ENCODE data around the gene HDAC9.

The HDAC9 gene

DNA sequence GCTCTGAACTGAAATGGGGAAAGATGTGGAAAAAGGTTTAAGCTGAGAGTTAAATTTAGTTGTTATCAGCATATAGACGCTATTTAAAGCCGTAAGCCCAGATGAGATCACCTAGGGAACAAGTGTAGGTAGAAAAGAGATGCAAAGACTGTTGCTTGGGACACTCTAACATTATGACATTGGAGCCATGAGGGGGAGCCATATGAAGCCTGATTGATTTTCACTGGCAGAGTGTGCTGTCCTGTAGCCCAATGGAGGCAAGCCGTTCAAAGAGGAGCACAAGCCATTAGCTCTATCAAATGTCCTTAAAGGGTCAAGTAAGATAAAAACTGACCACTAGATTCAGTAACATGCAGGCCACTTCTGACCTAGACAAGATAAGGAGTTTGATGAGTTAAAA lies 398.6 kb downstream of the HDAC9 start:
- Histone ChIP-seq H3K4me3 (ENCODE audit: insufficient read depth, low read depth, low read length) (no peak overlapping the region), H3K27ac (ENCODE audit: insufficient read depth, low read depth, low read length, poor library complexity, severe bottlenecking) (no peak overlapping the region), H3K4me1 (ENCODE audit: control insufficient read depth, insufficient read depth, low read length) (no peaks in the 10 kb centered on the region), H3K27me3 (ENCODE audit: control insufficient read depth, insufficient read depth, low read length, poor library complexity, severe bottlenecking) (no peaks in the 10 kb centered on the region), H3K9me3 (ENCODE audit: control insufficient read depth, low read length) (no peaks in the 10 kb centered on the region), H3K36me3 (ENCODE audit: control insufficient read depth, insufficient read depth, low read length) (no peaks in the 10 kb centered on the region)
- 86 to 97% methylated on average over 3 of the region's 3 CpGs for WGBS, 2 experiments

GRCh38 chr7:18895456-18895855 lies 399.9 kb downstream of the HDAC9 start:
- H3K27ac ChIP-seq (ENCODE audit: insufficient read depth, low read depth, low read length, poor library complexity, severe bottlenecking): no peak overlapping the region
- WGBS, 2 experiments: 87 to 89% methylated on average over 3 of the region's 3 CpGs
- no peak overlapping the region for H3K4me3 ChIP-seq (ENCODE audit: insufficient read depth, low read depth, low read length)
- no peaks in the 10 kb centered on the region for H3K36me3 ChIP-seq (ENCODE audit: control insufficient read depth, insufficient read depth, low read length)
- no peaks in the 10 kb centered on the region for H3K4me1 ChIP-seq (ENCODE audit: control insufficient read depth, insufficient read depth, low read length)
- no peaks in the 10 kb centered on the region for H3K27me3 ChIP-seq (ENCODE audit: control insufficient read depth, insufficient read depth, low read length, poor library complexity, severe bottlenecking)
- no peaks in the 10 kb centered on the region for H3K9me3 ChIP-seq (ENCODE audit: control insufficient read depth, low read length)

DNA sequence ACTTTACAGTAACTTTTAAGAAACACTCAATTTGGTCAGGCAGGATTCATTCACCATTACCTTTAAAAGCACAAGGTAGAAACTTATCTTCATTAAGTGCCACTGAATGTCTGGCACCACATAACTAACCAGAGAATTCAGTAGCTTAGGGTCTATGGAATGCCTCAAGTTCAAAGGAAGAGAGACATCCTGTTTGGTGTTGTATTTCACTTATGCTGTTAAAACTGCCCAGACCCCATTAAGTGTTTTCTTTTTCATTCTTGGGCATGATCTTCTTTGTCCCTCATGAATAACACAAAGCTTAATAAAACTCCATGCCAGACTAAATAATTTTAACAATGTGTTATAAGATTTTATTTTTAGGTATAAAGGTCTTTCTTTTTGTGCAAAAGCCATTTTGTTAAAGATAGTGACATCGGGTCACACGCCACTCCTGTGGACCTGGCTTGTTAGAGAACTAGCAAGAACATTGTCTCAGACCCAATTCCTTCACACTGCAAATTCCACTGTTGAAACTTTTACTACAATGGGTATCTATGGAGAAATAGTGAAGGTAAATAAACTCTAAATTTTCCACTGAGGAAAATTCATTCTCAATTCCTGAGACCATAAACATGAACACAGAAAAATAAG lies 400.9 kb downstream of the HDAC9 start:
- Histone ChIP-seq H3K9me3 (ENCODE audit: control insufficient read depth, low read length) (no peaks in the 10 kb centered on the region), H3K4me1 (ENCODE audit: control insufficient read depth, insufficient read depth, low read length) (no peaks in the 10 kb centered on the region), H3K36me3 (ENCODE audit: control insufficient read depth, insufficient read depth, low read length) (no peaks in the 10 kb centered on the region), H3K4me3 (ENCODE audit: insufficient read depth, low read depth, low read length) (no peak overlapping the region), H3K27ac (ENCODE audit: insufficient read depth, low read depth, low read length, poor library complexity, severe bottlenecking) (no peak overlapping the region), H3K27me3 (ENCODE audit: control insufficient read depth, insufficient read depth, low read length, poor library complexity, severe bottlenecking) (no peaks in the 10 kb centered on the region)
- WGBS, 2 experiments: 87 to 100% methylated on average over 2 of the region's 2 CpGs

- Histone ChIP-seq H3K9me3 (ENCODE audit: control insufficient read depth, low read length) (no peaks in the 10 kb centered on the region), H3K4me3 (ENCODE audit: insufficient read depth, low read depth, low read length) (no peak overlapping the region), H3K36me3 (ENCODE audit: control insufficient read depth, insufficient read depth, low read length) (no peaks in the 10 kb centered on the region), H3K27me3 (ENCODE audit: control insufficient read depth, insufficient read depth, low read length, poor library complexity, severe bottlenecking) (no peaks in the 10 kb centered on the region), H3K27ac (ENCODE audit: insufficient read depth, low read depth, low read length, poor library complexity, severe bottlenecking) (no peak overlapping the region), H3K4me1 (ENCODE audit: control insufficient read depth, insufficient read depth, low read length) (no peaks in the 10 kb centered on the region)
- 90 to 91% methylated on average over 3 of the region's 3 CpGs for WGBS, 2 experiments
Observed at GRCh38 chr7:18900236-18900635, 404.7 kb downstream of the HDAC9 start.

GRCh38 chr7:18900803-18901202 lies 405.3 kb downstream of the HDAC9 start:
- no peak overlapping the region for H3K27ac ChIP-seq (ENCODE audit: insufficient read depth, low read depth, low read length, poor library complexity, severe bottlenecking)
- H3K36me3 ChIP-seq (ENCODE audit: control insufficient read depth, insufficient read depth, low read length): no peaks in the 10 kb centered on the region
- no peaks in the 10 kb centered on the region for H3K9me3 ChIP-seq (ENCODE audit: control insufficient read depth, low read length)
- no peaks in the 10 kb centered on the region for H3K4me1 ChIP-seq (ENCODE audit: control insufficient read depth, insufficient read depth, low read length)
- no peaks in the 10 kb centered on the region for H3K27me3 ChIP-seq (ENCODE audit: control insufficient read depth, insufficient read depth, low read length, poor library complexity, severe bottlenecking)
- no peak overlapping the region for H3K4me3 ChIP-seq (ENCODE audit: insufficient read depth, low read depth, low read length)
- 73% methylated on average over 1 of the region's 1 CpG; no CpG with 5 or more reads in 1 of the 2 experiments for WGBS, 2 experiments

DNA sequence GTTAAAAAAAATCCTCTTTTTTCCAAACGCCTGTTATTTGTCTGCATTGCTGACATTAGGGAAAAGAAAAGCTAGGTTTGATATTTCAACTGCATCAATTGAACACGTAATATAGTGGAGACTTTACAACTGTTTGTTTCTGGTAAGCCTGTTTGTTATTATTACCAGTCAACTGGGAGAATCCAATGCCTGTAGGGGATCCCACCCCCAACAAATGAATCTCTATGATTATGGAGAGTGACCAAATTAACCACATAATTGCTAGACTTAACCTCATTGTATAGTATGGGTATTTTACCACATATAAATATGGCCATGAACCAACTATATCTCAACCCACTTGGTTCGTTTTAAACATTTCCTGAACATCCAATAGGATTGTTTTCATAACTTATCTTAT lies 405.8 kb downstream of the HDAC9 start:
- WGBS, 2 experiments: 93 to 100% methylated on average over 2 to 3 of the region's 3 CpGs

GRCh38 chr7:18901982-18902421 lies 406.5 kb downstream of the HDAC9 start:
- Histone ChIP-seq H3K27me3 (ENCODE audit: control insufficient read depth, insufficient read depth, low read length, poor library complexity, severe bottlenecking) (no peaks in the 10 kb centered on the region), H3K27ac (ENCODE audit: insufficient read depth, low read depth, low read length, poor library complexity, severe bottlenecking) (no peak overlapping the region), H3K9me3 (ENCODE audit: control insufficient read depth, low read length) (no peaks in the 10 kb centered on the region), H3K4me1 (ENCODE audit: control insufficient read depth, insufficient read depth, low read length) (no peaks in the 10 kb centered on the region), H3K4me3 (ENCODE audit: insufficient read depth, low read depth, low read length) (no peak overlapping the region), H3K36me3 (ENCODE audit: control insufficient read depth, insufficient read depth, low read length) (no peaks in the 10 kb centered on the region)
- WGBS, 2 experiments: 48 to 53% methylated on average over 1 of the region's 1 CpG

More for the DNA sequence above, 405.8 kb downstream of the HDAC9 start:
- Histone ChIP-seq H3K4me3 (ENCODE audit: insufficient read depth, low read depth, low read length) (no peak overlapping the region), H3K9me3 (ENCODE audit: control insufficient read depth, low read length) (no peaks in the 10 kb centered on the region), H3K36me3 (ENCODE audit: control insufficient read depth, insufficient read depth, low read length) (no peaks in the 10 kb centered on the region), H3K4me1 (ENCODE audit: control insufficient read depth, insufficient read depth, low read length) (no peaks in the 10 kb centered on the region), H3K27ac (ENCODE audit: insufficient read depth, low read depth, low read length, poor library complexity, severe bottlenecking) (no peak overlapping the region), H3K27me3 (ENCODE audit: control insufficient read depth, insufficient read depth, low read length, poor library complexity, severe bottlenecking) (no peaks in the 10 kb centered on the region)

DNA sequence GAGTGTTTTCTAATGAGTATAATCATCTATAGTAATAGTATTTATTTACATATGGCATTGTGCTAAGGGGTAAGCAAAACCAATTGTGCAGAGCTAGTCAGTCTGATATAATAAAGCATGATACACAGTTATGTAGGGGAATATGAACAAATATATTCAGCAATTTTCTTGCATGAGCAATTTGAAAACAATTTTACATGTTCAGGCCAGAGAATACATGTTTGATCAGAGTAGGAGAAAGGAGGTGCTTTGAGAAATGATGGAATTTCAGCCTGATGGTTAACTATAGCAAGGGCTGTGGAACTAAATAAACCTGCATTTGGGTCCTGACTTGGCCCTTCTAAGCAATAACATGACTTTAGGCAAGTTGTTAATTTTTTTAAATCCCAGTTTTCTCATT lies 407.3 kb downstream of the HDAC9 start:
- Histone ChIP-seq H3K36me3 (ENCODE audit: control insufficient read depth, insufficient read depth, low read length) (no peaks in the 10 kb centered on the region), H3K27me3 (ENCODE audit: control insufficient read depth, insufficient read depth, low read length, poor library complexity, severe bottlenecking) (no peaks in the 10 kb centered on the region), H3K27ac (ENCODE audit: insufficient read depth, low read depth, low read length, poor library complexity, severe bottlenecking) (no peak overlapping the region), H3K4me1 (ENCODE audit: control insufficient read depth, insufficient read depth, low read length) (no peaks in the 10 kb centered on the region), H3K4me3 (ENCODE audit: insufficient read depth, low read depth, low read length) (no peak overlapping the region), H3K9me3 (ENCODE audit: control insufficient read depth, low read length) (no peaks in the 10 kb centered on the region)

GRCh38 chr7:18903695-18904094 lies 408.1 kb downstream of the HDAC9 start:
- no peak overlapping the region for H3K4me3 ChIP-seq (ENCODE audit: insufficient read depth, low read depth, low read length)
- 92 to 93% methylated on average over 4 of the region's 4 CpGs for WGBS, 2 experiments
- H3K27ac ChIP-seq (ENCODE audit: insufficient read depth, low read depth, low read length, poor library complexity, severe bottlenecking): no peak overlapping the region
- H3K27me3 ChIP-seq (ENCODE audit: control insufficient read depth, insufficient read depth, low read length, poor library complexity, severe bottlenecking): no peaks in the 10 kb centered on the region
- no peaks in the 10 kb centered on the region for H3K9me3 ChIP-seq (ENCODE audit: control insufficient read depth, low read length)
- H3K4me1 ChIP-seq (ENCODE audit: control insufficient read depth, insufficient read depth, low read length): no peaks in the 10 kb centered on the region
- no peaks in the 10 kb centered on the region for H3K36me3 ChIP-seq (ENCODE audit: control insufficient read depth, insufficient read depth, low read length)

DNA sequence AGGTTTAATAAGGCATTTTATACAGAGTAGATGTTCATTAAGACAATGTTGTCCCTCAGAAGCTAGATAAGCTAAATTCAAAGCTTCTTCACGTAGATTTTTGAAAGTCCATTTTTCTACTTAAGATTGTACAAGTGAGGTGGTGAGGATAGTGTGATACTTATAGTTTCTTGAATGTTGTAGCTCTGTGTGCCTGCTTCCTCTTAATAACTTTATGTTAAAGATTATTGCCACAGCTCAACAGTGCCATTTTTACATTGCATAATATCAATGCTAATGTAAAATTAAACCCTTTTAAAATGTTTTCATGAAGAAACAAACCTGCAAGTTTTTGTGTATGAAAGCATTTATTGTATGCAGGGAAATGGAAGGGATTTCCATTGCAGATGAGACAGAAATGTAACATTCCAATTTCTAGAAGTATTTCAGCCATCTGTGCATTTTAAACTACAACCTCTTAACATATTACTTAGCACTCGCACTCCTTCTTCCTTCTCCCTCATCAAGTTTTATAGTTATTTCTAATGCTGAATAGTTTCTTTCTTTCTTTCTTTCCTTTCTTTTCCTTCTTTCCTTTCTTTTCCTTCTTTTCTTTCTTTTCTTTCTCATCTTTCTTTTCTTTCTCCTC lies 409.9 kb downstream of the HDAC9 start:
- no peaks in the 10 kb centered on the region for H3K4me1 ChIP-seq (ENCODE audit: control insufficient read depth, insufficient read depth, low read length)
- H3K9me3 ChIP-seq (ENCODE audit: control insufficient read depth, low read length): no peaks in the 10 kb centered on the region
- WGBS, 2 experiments: 89 to 98% methylated on average over 2 of the region's 2 CpGs
- no peak overlapping the region for H3K27ac ChIP-seq (ENCODE audit: insufficient read depth, low read depth, low read length, poor library complexity, severe bottlenecking)
- H3K4me3 ChIP-seq (ENCODE audit: insufficient read depth, low read depth, low read length): no peak overlapping the region
- no peaks in the 10 kb centered on the region for H3K27me3 ChIP-seq (ENCODE audit: control insufficient read depth, insufficient read depth, low read length, poor library complexity, severe bottlenecking)
- no peaks in the 10 kb centered on the region for H3K36me3 ChIP-seq (ENCODE audit: control insufficient read depth, insufficient read depth, low read length)

Data from ectodermal cell (in vitro differentiated cells).